IMR-90 (cell line): ENCODE measurements around the gene IL6ST.
A peak's percentile ranks its signal among the peaks of the same experiment; 100 is the strongest.

Source experiments
- CEBPB ChIP-seq: IDR thresholded peaks from 2 replicates; pipeline ENCODE4 v1.6.1; 2012; ENCODE audit warnings: low read depth, low read length, improper control_type of control experiment
- CHD1 ChIP-seq: IDR thresholded peaks from 2 replicates; pipeline ENCODE4 v1.6.1; 2012; ENCODE audit warnings: low read depth, low read length, improper control_type of control experiment
- CTCF ChIP-seq: conservative IDR thresholded peaks from 2 replicates; pipeline ENCODE4 v1.5.1; 2012; ENCODE audit warnings: mild to moderate bottlenecking, low read depth, low read length, improper control_type of control experiment
- NFE2L2 ChIP-seq: fragments of 150-350 bp; IDR thresholded peaks from 2 replicates; pipeline ENCODE4 v1.6.1; 2016; ENCODE audit warnings: low read depth, mild to moderate bottlenecking, low read length
- POLR2A ChIP-seq: IDR thresholded peaks from 2 replicates; pipeline ENCODE4 v1.6.1; 2012; ENCODE audit warnings: mild to moderate bottlenecking, low read depth, low read length
- RAD21 ChIP-seq: IDR thresholded peaks from 2 replicates; pipeline ENCODE4 v1.6.1; 2012; ENCODE audit warnings: low read length, improper control_type of control experiment

- TF ChIP-seq NFE2L2 (no peak), CTCF (no peak), POLR2A (no peak), RAD21 (no peak), CEBPB (peak; percentile 42; the same call in 1 of the 2 replicates), CHD1 (no peak)
Observed at GRCh38 chr5:56019306-56020272, 24.8 kb upstream of the IL6ST start.
